K562 (cell line): Measurements from ENCODE around the gene ELK4. TPM values are rescaled to one million over a fixed set of nuclear protein-coding genes. Genes with fewer than 3 reads are reported as not detected.

ENCODE experiments used
- ATAC-seq: fragments of 200-7000 bp; cut with Tn5 transposase; 3 replicates; pipeline ENCODE4 v1.9.1; 2020; ENCODE audit warnings: moderate library complexity
- BruUV-seq: library from RNA; stranded (reverse); fragments of 400-500 nt; replicated peaks from 2 replicates; lab custom pipeline; 2021; lab: Mats Ljungman, UMichigan
- CTCF ChIA-PET: fragments of 300-600 bp; formaldehyde crosslinking; extraction: SDS; loops from one replicate; lab custom pipeline; 2021; ENCODE audit warnings: low intra/inter-chr PET ratio; lab: Yijun Ruan, JAX
- POLR2A ChIA-PET: fragments of 300-600, 350-650 bp; sonication (Branson Sonifier 250); formaldehyde crosslinking; extraction: SDS; loops from one replicate; lab custom pipeline; 2021; ENCODE audit warnings: antibody characterized with exemption, inconsistent platforms; lab: Yijun Ruan, JAX
- DNase-seq, 4 experiments: peaks; one replicate each; pipeline versions ENCODE4 v3.0.0 to v3.0.0-alpha.2; 2011 to 2018; ENCODE audit warnings: low spot score in 3 of 4, mixed read lengths in 3 of 4; ENCODE audit errors: extremely low read depth in 1 of 4
- FAIRE-seq: peaks from 2 replicates; lab custom pipeline; 2011; peaks lifted over from hg19 to GRCh38; lab: Jason Lieb, UNC
- H2AFZ ChIP-seq: 2 replicates; pipeline ENCODE4 v1.6.0; 2011; ENCODE audit warnings: low read depth, low read length, control low read depth, inconsistent platforms
- H3K27ac ChIP-seq: fragments of 200-600 bp; 3 replicates; pipeline ENCODE4 v1.8.0; 2011; ENCODE audit warnings: low read depth, mild to moderate bottlenecking, control low read depth, inconsistent platforms, low read length, moderate library complexity, mixed read lengths; ENCODE audit errors: extremely low read depth
- H3K27me3 ChIP-seq, 2 experiments: fragments of 300-600 bp in 1 of 2; 2 replicates in 1 of 2; 3 replicates in 1 of 2; pipeline versions ENCODE4 v1.6.0 to v1.8.0; 2011; ENCODE audit warnings: inconsistent platforms in 2 of 2, low read length in 2 of 2, mild to moderate bottlenecking in 1 of 2, mixed read lengths in 1 of 2, moderate library complexity in 1 of 2; ENCODE audit not compliant: control insufficient read depth in 2 of 2, insufficient read depth in 2 of 2
- H3K36me3 ChIP-seq: fragments of 300-600 bp; 3 replicates; pipeline ENCODE4 v1.8.0; 2011; ENCODE audit warnings: mild to moderate bottlenecking, low read length, inconsistent platforms; ENCODE audit not compliant: control insufficient read depth, insufficient read depth
- H3K4me1 ChIP-seq, 2 experiments: fragments of 200-600 bp in 1 of 2; replicated peaks in 1 of 2; 2 replicates in 1 of 2; 3 replicates in 1 of 2; pipeline versions ENCODE4 v1.5.1 to v1.8.0; 2011; ENCODE audit warnings: inconsistent platforms in 2 of 2, low read length in 2 of 2, mild to moderate bottlenecking in 1 of 2, mixed read lengths in 1 of 2, moderate library complexity in 1 of 2; ENCODE audit not compliant: control insufficient read depth in 2 of 2, insufficient read depth in 2 of 2
- H3K4me2 ChIP-seq: 2 replicates; pipeline ENCODE4 v1.6.1; 2011; ENCODE audit warnings: low read length, control low read depth, inconsistent platforms, mixed read lengths; ENCODE audit not compliant: insufficient read depth
- H3K4me3 ChIP-seq: fragments of 200-600 bp; sonication (generic), shearing (Covaris generic); 2 replicates; pipeline ENCODE4 v1.5.1; 2016; ENCODE audit warnings: control low read depth, inconsistent platforms
- H3K79me2 ChIP-seq: fragments of 200-600 bp; 3 replicates; pipeline ENCODE4 v1.8.0; 2011; ENCODE audit warnings: low read length, inconsistent platforms; ENCODE audit not compliant: control insufficient read depth, insufficient read depth
- H3K9ac ChIP-seq, 2 experiments: 2 replicates each; pipeline versions ENCODE4 v1.6.0 to v1.6.1; 2011; ENCODE audit warnings: low read depth in 2 of 2, low read length in 2 of 2, control low read depth in 1 of 2, inconsistent platforms in 1 of 2, mild to moderate bottlenecking in 1 of 2, mixed read lengths in 1 of 2; ENCODE audit not compliant: insufficient read depth in 1 of 2
- H3K9me1 ChIP-seq: one replicate; pipeline ENCODE4 v1.6.0; 2011; ENCODE audit warnings: inconsistent platforms, mild to moderate bottlenecking, low read length, moderate library complexity; ENCODE audit not compliant: control insufficient read depth, insufficient read depth
- H3K9me3 ChIP-seq: replicated peaks from 2 replicates; pipeline ENCODE4 v1.5.1; 2011; ENCODE audit warnings: low read depth, low read length, inconsistent platforms; ENCODE audit not compliant: control insufficient read depth, insufficient read depth
- H4K20me1 ChIP-seq: replicated peaks from 2 replicates; pipeline ENCODE4 v1.6.1; 2011; ENCODE audit warnings: low read length, inconsistent platforms, mixed read lengths; ENCODE audit not compliant: control insufficient read depth, insufficient read depth
- E2F3 ChIP-seq: fragments of 250-450 bp; sonication (Bioruptor Pico); IDR thresholded peaks from 2 replicates; pipeline ENCODE4 v1.4.0; 2020; ENCODE audit warnings: mild to moderate bottlenecking
- EP400 ChIP-seq: fragments of 450-650 bp; IDR thresholded peaks from 2 replicates; pipeline ENCODE4 v1.6.1; 2017; ENCODE audit warnings: antibody characterized with exemption, mild to moderate bottlenecking, moderate library complexity
- HDAC6 ChIP-seq: IDR thresholded peaks from 2 replicates; pipeline ENCODE4 v1.6.1; 2012; ENCODE audit warnings: low read depth, mild to moderate bottlenecking, control low read depth, inconsistent platforms, low read length, moderate library complexity
- HNRNPK ChIP-seq: fragments of 200-400 bp; formaldehyde crosslinking; IDR thresholded peaks from one replicate; pipeline ENCODE4 v1.6.1; 2018; ENCODE audit warnings: mild to moderate bottlenecking, low read depth, low read length; ENCODE audit not compliant: poor library complexity, severe bottlenecking
- MYC ChIP-seq, 2 experiments: fragments of 250-450 bp in 1 of 2; sonication (Bioruptor Pico) in 1 of 2; IDR thresholded peaks; 2 replicates each; pipeline versions ENCODE4 v1.5.1 to v1.6.1; 2012 to 2021; ENCODE audit warnings: low read depth in 2 of 2, borderline replicate concordance in 1 of 2, improper control_type of control experiment in 1 of 2, low read length in 1 of 2, mild to moderate bottlenecking in 1 of 2, moderate library complexity in 1 of 2
- NCOA2 ChIP-seq, 2 experiments: fragments of 450-650 bp; IDR thresholded peaks; 2 replicates each; pipeline ENCODE4 v1.6.1; 2018; ENCODE audit warnings: mild to moderate bottlenecking in 2 of 2, moderate library complexity in 1 of 2; ENCODE audit not compliant: partially characterized antibody in 2 of 2
- RUNX1 ChIP-seq: sonication (generic); IDR thresholded peaks from 2 replicates; pipeline ENCODE4 v1.6.1; 2016; ENCODE audit warnings: antibody characterized with exemption, low read depth
- THRAP3 ChIP-seq: fragments of 450-650 bp; IDR thresholded peaks from 2 replicates; pipeline ENCODE4 v1.6.1; 2016; ENCODE audit warnings: mild to moderate bottlenecking, inconsistent platforms, borderline replicate concordance
- ZNF408 ChIP-seq: fragments of 250-450 bp; sonication (Bioruptor Pico); IDR thresholded peaks from 2 replicates; pipeline ENCODE4 v1.4.0; 2020; ENCODE audit warnings: low read depth, mild to moderate bottlenecking, moderate library complexity
- ZNF551 ChIP-seq: fragments of 250-450 bp; sonication (Bioruptor Pico); IDR thresholded peaks from 2 replicates; pipeline ENCODE4 v1.5.0; 2021; ENCODE audit warnings: mild to moderate bottlenecking, moderate library complexity
- ZNF561 ChIP-seq: fragments of 450-650 bp; formaldehyde crosslinking; conservative IDR thresholded peaks from 2 replicates; pipeline ENCODE4 v1.4.0; 2020; ENCODE audit warnings: mild to moderate bottlenecking, moderate library complexity
- WGBS: fragments of 100-300 bp; shearing (Covaris generic); methylation state at CpG from one replicate; pipeline ENCODE4 v1.1.6; 2016; ENCODE audit warnings: low coverage, mixed read lengths; ENCODE audit not compliant: insufficient coverage; ENCODE audit errors: missing lambda C conversion rate; 5-methylcytosine and 5-hydroxymethylcytosine counted together
- in situ Hi-C: fragments of 300-500 bp; cut with MboI; formaldehyde crosslinking; loops from 4 replicates; pipeline ENCODE4 v1.15.0; 2018; ENCODE audit warnings: inconsistent platforms, mixed read lengths
- intact Hi-C: fragments of 100-400 bp; cut with micrococcal nuclease; formaldehyde crosslinking; loops from 2 replicates; pipeline ENCODE4 v1.14.2; 2022
- polyA plus RNA-seq, 8 experiments: library from polyadenylated mRNA; depleted of rRNA in 4 of 8; stranded (reverse) in 5 of 8; unstranded in 3 of 8; fragments of >200 nt; fragmentation: Nextera tagmentation in 2 of 8; fragmentation: Illumina TruSeq in 1 of 8; extraction: Ambion mirVana in 2 of 8; extraction: Trizol in 1 of 8; gene quantifications; 2 replicates each; pipeline versions ENCODE4 v1.2.1 to v1.2.3, GENCODE V29; 2011 to 2014; ENCODE audit warnings: inconsistent platforms in 1 of 8, missing spikeins in 1 of 8
- total RNA-seq, 7 experiments: library from RNA; depleted of rRNA in 6 of 7; stranded (reverse); fragments of >200 nt in 6 of 7; fragmentation: Illumina TruSeq in 2 of 7; extraction: Trizol in 2 of 7; gene quantifications; 2 replicates each; pipeline versions ENCODE4 v1.2.1 to v1.2.3, GENCODE V29; 2011 to 2021; ENCODE audit warnings: low replicate concordance in 1 of 7
- TF ChIP-seq, protein P1 (sequence below): sonication (generic); formaldehyde crosslinking; IDR thresholded peaks from 2 replicates; pipeline ENCODE4 v1.8.1; 2023; ENCODE audit warnings: missing genetic modification reagents, mild to moderate bottlenecking, borderline replicate concordance

The ELK4 gene
- total and polyA plus RNA-seq, 9 of the 15 experiments (the other 6 are each of a cell fraction or from before 2014, with no cell fraction given): 2.0 to 21.7 (median 9.2) TPM

DNA sequence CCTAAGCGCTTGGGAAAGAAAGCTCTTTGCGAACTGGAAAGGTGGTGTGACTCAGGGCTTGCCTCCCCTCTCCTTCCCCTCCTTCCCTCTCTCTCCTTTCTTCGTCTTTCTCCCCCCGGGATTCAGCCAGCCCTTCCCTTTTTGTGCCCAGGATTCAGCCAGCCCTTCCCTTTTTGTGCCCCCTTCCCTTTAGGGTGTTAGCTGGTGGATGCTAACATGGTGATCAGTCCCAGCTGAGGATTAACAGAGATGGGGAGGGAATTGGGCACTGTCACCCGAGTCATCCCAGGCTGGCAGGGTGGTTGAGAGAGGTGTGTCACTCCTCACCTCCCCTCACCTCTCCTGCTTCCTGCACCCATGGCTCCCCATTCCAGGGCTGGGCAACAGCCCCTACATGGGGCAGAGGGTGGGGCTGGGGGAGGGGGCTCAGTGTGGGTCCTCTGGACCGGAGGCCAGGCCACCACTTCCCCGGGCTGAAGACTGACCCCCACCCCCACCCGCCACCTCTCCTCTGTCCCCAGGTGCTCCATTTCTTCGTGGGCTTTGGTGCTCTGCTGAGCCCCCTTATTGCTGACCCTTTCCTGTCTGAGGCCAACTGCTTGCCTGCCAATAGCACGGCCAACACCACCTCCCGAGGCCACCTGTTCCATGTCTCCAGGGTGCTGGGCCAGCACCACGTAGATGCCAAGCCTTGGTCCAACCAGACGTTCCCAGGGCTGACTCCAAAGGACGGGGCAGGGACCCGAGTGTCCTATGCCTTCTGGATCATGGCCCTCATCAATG is 51.5 kb downstream of the ELK4 start:
- ChIA-PET POLR2A (interaction anchor here (0.7 to 1.4 kb wide), 3 partner anchors 11 to 13 kb away, joined by 3 to 5 read pairs (median 3); no protein-coding TSS in a partner anchor), CTCF (no interaction called here)
- FAIRE-seq (no peak), DNase-seq (no peak), ATAC-seq (no peak)
- WGBS: 0% methylated on average over 13 of the region's 15 CpGs
- no TSS peak for BruUV-seq
- in situ Hi-C loops: no loop called here
- H3K4me2 ChIP-seq: no peak overlapping the region
- H3K9me1 ChIP-seq: no peaks in the 10 kb centered on the region
- peaks cover 0 to 7% of the 10 kb centered on the region in 2 experiments; a peak in 1 of 5 replicates for H3K4me1 ChIP-seq
- H3K9ac ChIP-seq: no peak overlapping the region
- no peaks in the 10 kb centered on the region for H3K36me3 ChIP-seq
- no peak overlapping the region for H2AFZ ChIP-seq
- no peaks in the 10 kb centered on the region for H3K79me2 ChIP-seq
- H3K9me3 ChIP-seq: no peaks in the 10 kb centered on the region
- no peak overlapping the region for H3K27ac ChIP-seq
- no peak for TF ChIP-seq RUNX1
- TF ChIP-seq E2F3 (CRISPR knock-in tag): no peak
- TF ChIP-seq NCOA2 (IDR thresholded peaks at IDR 0.05; ENCODE audit: partially characterized antibody in 2 of 2): no peak
- no peak for TF ChIP-seq ZNF561 (CRISPR knock-in tag)
- TF ChIP-seq, protein P1, sequence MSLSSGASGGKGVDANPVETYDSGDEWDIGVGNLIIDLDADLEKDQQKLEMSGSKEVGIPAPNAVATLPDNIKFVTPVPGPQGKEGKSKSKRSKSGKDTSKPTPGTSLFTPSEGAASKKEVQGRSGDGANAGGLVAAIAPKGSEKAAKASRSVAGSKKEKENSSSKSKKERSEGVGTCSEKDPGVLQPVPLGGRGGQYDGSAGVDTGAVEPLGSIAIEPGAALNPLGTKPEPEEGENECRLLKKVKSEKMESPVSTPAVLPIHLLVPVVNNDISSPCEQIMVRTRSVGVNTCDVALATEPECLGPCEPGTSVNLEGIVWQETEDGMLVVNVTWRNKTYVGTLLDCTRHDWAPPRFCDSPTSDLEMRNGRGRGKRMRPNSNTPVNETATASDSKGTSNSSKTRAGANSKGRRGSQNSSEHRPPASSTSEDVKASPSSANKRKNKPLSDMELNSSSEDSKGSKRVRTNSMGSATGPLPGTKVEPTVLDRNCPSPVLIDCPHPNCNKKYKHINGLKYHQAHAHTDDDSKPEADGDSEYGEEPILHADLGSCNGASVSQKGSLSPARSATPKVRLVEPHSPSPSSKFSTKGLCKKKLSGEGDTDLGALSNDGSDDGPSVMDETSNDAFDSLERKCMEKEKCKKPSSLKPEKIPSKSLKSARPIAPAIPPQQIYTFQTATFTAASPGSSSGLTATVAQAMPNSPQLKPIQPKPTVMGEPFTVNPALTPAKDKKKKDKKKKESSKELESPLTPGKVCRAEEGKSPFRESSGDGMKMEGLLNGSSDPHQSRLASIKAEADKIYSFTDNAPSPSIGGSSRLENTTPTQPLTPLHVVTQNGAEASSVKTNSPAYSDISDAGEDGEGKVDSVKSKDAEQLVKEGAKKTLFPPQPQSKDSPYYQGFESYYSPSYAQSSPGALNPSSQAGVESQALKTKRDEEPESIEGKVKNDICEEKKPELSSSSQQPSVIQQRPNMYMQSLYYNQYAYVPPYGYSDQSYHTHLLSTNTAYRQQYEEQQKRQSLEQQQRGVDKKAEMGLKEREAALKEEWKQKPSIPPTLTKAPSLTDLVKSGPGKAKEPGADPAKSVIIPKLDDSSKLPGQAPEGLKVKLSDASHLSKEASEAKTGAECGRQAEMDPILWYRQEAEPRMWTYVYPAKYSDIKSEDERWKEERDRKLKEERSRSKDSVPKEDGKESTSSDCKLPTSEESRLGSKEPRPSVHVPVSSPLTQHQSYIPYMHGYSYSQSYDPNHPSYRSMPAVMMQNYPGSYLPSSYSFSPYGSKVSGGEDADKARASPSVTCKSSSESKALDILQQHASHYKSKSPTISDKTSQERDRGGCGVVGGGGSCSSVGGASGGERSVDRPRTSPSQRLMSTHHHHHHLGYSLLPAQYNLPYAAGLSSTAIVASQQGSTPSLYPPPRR: no peak
- TF ChIP-seq THRAP3: no peak
- TF ChIP-seq HNRNPK: no peak
- TF ChIP-seq ZNF408 (CRISPR knock-in tag): no peak
- TF ChIP-seq ZNF551 (CRISPR knock-in tag): no peak
- no peak for TF ChIP-seq EP400
- TF ChIP-seq HDAC6: no peak
- no peak for TF ChIP-seq MYC (IDR thresholded peaks at IDR 0.05; ENCODE audit: low read depth, low read length)
- no peak for TF ChIP-seq MYC (CRISPR knock-in tag; IDR thresholded peaks at IDR 0.05; ENCODE audit: borderline replicate concordance, low read depth)
- no peak overlapping the region for H3K4me3 ChIP-seq
- H4K20me1 ChIP-seq: peaks cover 40% of the 10 kb centered on the region
- peaks cover 61 to 81% of the 10 kb centered on the region in 2 experiments for H3K27me3 ChIP-seq
- intact Hi-C loops: no loop called here
